Kidney (tissue), 14 donors: ENCODE results near the gene SDK1. TPM values are rescaled to one million over a fixed set of nuclear protein-coding genes. Genes with fewer than 3 reads are reported as not detected.

ENCODE experiments used
- DNase-seq, 5 donors: peaks; one replicate each; pipeline ENCODE4 v3.0.0-alpha.2; 2013 to 2020
- FAIRE-seq: peaks from 2 replicates; lab custom pipeline; 2012; peaks lifted over from hg19 to GRCh38; lab: Jason Lieb, UNC
- H3K27ac ChIP-seq, 2 donors: one replicate each; pipeline ENCODE4 v1.7.0; 2013; ENCODE audit warnings: low read depth in 2 of 2, low read length in 2 of 2, inconsistent platforms in 1 of 2
- H3K27me3 ChIP-seq: one replicate; pipeline ENCODE4 v1.7.1; 2013; ENCODE audit warnings: low read length, inconsistent platforms; ENCODE audit not compliant: control insufficient read depth, insufficient read depth
- H3K36me3 ChIP-seq, 3 donors: one replicate each; pipeline versions ENCODE4 v1.7.0 to v1.7.1; 2013; ENCODE audit warnings: low read length in 3 of 3, control low read depth in 1 of 3, inconsistent platforms in 1 of 3; ENCODE audit not compliant: insufficient read depth in 3 of 3, control insufficient read depth in 2 of 3
- H3K4me1 ChIP-seq, 3 donors: one replicate each; pipeline versions ENCODE4 v1.7.0 to v1.7.1; 2013; ENCODE audit warnings: low read length in 3 of 3, inconsistent platforms in 1 of 3, low read depth in 1 of 3; ENCODE audit not compliant: control insufficient read depth in 2 of 3, insufficient read depth in 2 of 3
- H3K4me3 ChIP-seq, 3 donors: one replicate each; pipeline versions ENCODE4 v1.7.0 to v1.8.1; 2013; ENCODE audit warnings: low read length in 3 of 3, control low read depth in 1 of 3, inconsistent platforms in 1 of 3
- H3K9ac ChIP-seq, 3 donors: one replicate each; pipeline versions ENCODE4 v1.7.0 to v1.7.1; 2013; ENCODE audit warnings: low read length in 3 of 3, control low read depth in 1 of 3, inconsistent platforms in 1 of 3
- H3K9me3 ChIP-seq, 3 donors: one replicate each; pipeline versions ENCODE4 v1.7.0 to v1.7.1; 2013; ENCODE audit warnings: low read length in 3 of 3, control low read depth in 1 of 3, inconsistent platforms in 1 of 3; ENCODE audit not compliant: control insufficient read depth in 2 of 3, insufficient read depth in 1 of 3
- CTCF ChIP-seq: IDR thresholded peaks from 3 replicates; pipeline ENCODE4 v1.5.1; 2012; ENCODE audit warnings: mild to moderate bottlenecking, moderate library complexity, borderline replicate concordance; ENCODE audit not compliant: insufficient read depth; ENCODE audit errors: extremely low read depth
- intact Hi-C: fragments of 100-400 bp; cut with DNase I; formaldehyde crosslinking; loops from one replicate; pipeline ENCODE4 v1.11.1; 2022
- polyA plus RNA-seq: library from polyadenylated mRNA; stranded (reverse); fragments of 350-450 nt; fragmentation: Illumina TruSeq; extraction: RNeasy Lipid Tissue Mini Kit (QIAGEN cat#74804); gene quantifications from one replicate; pipeline ENCODE4 v1.2.3, GENCODE V29; 2014; ENCODE audit warnings: low read depth, low replicate concordance; ENCODE audit not compliant: insufficient read depth
- total RNA-seq: library from RNA; stranded (reverse); fragmentation: NEBNext Ultra II Directional; extraction: Animal tissue kit (Norgen Biotek cat#: 25700); gene quantifications from one replicate; pipeline ENCODE4 v1.2.1, GENCODE V29; 2021
- donor health status: control.
- donor health status: control.
- donor health status: control.
- donor health status: control.
- donor health status: control.
- donor health status: DM: yes; HTN: yes; CAD: no.
- donor health status: Normal renal cell carcinoma (clear cell type).

SDK1 gene
- total and polyA plus RNA-seq, 2 donors from 2014 or later = 2.0 to 38.3 TPM

DNA sequence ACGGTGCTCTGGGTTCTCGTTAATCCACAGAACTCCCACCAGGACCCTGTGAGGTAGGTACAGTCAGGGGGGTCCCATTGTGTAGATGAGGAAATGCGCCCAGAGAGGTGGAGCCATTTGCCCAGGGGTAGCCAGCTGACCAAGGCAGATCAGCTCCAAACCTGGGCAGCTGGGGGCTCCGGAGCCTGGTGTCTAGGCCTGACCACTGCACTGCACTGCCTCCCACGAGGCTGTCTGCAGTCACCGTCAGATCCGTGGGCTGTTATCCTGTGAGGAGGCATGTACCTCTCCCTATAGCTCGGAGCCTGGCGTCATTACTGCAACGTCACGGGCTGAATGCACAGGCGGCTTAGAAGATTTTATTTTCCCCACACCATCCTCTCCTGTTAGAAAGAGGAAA is 969.2 kb downstream of the SDK1 start:
- no peak for FAIRE-seq
- no peak for DNase-seq
- no peak for TF ChIP-seq CTCF
- Histone ChIP-seq H3K36me3 (no peaks in the 10 kb centered on the region), H3K27ac (no peak overlapping the region), H3K9ac (no peak overlapping the region), H3K4me3 (no peak overlapping the region), H3K4me1 (no peaks in the 10 kb centered on the region), H3K27me3 (no peaks in the 10 kb centered on the region), H3K9me3 (peaks cover 0 to 8% (median 0%) of the 10 kb centered on the region in 3 donors)
- intact Hi-C loops = no loop called here

DNA sequence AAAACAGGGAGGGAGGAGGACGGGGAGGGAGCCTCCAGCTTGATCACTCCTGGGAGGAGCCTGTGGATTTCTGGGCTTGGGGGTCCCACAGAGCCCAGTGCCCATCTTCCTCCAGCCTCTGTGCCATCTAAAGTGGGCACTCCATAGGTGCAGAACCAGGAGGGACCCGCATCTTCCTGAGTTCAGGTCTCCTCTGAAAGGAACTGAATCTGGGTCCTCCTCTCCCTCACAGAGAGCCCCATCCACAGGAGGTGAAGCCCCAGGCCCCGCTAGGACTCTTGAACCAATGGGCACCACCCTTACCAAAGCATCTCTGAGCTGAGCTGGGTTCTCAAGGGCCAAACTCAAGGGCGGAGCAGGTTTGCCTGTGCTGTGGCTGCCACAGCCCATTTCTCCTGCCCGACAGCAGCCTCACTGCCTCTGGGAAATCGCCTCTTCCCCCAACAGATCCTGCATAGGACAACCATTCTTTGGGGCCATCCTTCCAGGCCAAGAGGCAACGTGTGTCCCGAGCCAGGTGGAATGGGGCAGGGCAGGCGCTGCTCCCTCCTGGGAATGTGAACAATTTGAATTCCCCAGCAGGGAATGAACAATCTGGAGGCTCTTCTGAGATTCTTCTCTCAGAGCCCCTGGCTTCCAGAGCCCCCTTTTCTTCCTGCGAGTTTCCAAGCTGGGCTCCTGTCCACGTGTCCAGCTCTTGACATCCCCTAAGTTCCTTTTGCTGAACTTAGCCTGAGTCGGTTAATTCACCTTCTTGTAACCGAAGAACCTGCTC is 970.1 kb downstream of the SDK1 start:
- intact Hi-C loops = no loop called here
- peaks cover 0 to 8% (median 0%) of the 10 kb centered on the region in 3 donors for H3K9me3 ChIP-seq
- TF ChIP-seq CTCF = no peak
- no peak overlapping the region for H3K4me3 ChIP-seq
- DNase-seq (no peak), FAIRE-seq (no peak)
- no peak overlapping the region for H3K9ac ChIP-seq
- no peaks in the 10 kb centered on the region for H3K36me3 ChIP-seq
- no peaks in the 10 kb centered on the region for H3K27me3 ChIP-seq
- no peak overlapping the region for H3K27ac ChIP-seq
- H3K4me1 ChIP-seq = no peaks in the 10 kb centered on the region

DNA sequence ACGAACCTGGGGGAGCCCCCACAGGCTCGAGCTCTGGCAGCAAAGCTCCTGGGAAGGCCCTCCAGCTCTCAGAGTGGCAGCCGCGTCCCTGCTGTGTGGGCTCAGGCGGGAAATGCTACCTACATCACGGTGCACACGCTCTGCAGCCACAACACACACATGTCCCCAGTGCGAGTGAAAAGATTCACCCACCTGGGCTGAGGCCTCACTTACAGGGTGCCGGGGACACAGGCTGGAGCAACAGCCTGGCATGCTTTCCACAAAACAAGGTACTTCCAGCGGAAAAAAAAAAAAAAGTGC is 970.6 kb downstream of the SDK1 start:
- TF ChIP-seq CTCF = no peak
- H3K9me3 ChIP-seq = peaks cover 0 to 8% (median 0%) of the 10 kb centered on the region in 3 donors
- no peak overlapping the region for H3K9ac ChIP-seq
- H3K27me3 ChIP-seq = no peaks in the 10 kb centered on the region
- H3K4me1 ChIP-seq = no peaks in the 10 kb centered on the region
- FAIRE-seq (no peak), DNase-seq (no peak)
- intact Hi-C loops = no loop called here
- H3K36me3 ChIP-seq = no peaks in the 10 kb centered on the region
- no peak overlapping the region for H3K4me3 ChIP-seq
- no peak overlapping the region for H3K27ac ChIP-seq
